HG03095 (cell line): ENCODE data around the gene STAT5B.
"Not testable (repeated sequence)": the region's sequence is repeated elsewhere in the genome, so short reads cannot be mapped to it uniquely, and the experiment has no call there.

ENCODE experiments used
- ATAC-seq: cut with Tn5 transposase; IDR thresholded peaks from one replicate; pipeline ENCODE4 v1.9.1; 2021; ENCODE audit warnings: moderate library complexity; ENCODE audit not compliant: unreplicated experiment

Gene STAT5B

DNA sequence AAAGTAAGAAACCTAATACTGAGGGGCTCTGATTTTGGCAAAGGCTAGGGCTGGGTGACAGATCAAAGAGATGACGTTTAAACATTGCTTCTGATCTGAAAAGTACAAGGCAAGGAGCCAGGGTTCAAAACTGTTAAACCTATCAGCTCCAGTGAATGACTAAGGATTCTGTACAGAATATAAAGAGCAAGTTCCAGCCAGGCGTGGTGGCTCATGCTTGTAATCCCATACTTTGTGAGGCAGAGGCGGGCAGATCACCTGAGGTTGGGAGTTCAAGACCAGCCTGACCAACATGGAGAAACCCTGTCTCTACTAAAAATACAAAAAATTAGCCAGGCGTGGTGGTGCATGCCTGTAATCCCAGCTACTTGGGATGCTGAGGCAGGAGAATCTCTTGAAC lies 35.3 kb downstream of the STAT5B start:
- not testable (repeated sequence) for ATAC-seq

DNA sequence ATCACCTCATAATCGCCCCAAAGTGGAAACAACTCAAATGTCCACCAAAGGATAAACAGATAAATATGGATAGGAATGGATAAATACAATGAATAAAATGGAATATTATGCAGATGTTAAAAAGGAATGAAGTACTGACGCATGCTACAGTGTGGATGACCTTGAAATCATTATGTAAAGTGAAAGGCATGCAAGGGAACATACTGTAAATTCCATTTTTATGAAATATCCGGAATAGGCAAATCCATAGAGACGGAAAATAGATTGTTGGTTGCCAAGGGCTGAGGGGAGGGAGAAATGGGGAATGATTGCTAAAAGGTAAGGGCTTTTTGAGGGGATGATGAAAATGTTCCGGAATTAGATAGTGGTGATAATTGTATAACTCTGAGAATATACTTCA lies 36.0 kb downstream of the STAT5B start:
- ATAC-seq: no peak

DNA sequence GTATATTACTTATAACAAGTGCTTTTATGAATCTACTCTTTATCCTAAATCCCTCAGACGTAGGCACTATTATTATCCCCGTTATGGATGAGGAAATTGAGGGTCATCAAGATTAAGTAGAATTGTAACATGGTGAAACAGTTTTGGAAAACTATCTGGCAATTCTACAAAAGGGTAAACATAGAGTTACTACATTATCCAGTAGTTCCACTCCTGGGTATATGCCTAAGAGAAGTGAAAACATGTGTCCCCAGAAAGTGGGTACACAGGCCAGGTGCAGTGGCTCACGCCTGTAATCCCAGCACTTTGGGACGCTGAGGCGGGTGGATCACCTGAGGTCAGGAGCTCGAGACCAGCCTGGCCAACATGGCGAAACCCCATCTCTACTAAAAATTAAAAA lies 36.6 kb downstream of the STAT5B start:
- not testable (repeated sequence) for ATAC-seq

DNA sequence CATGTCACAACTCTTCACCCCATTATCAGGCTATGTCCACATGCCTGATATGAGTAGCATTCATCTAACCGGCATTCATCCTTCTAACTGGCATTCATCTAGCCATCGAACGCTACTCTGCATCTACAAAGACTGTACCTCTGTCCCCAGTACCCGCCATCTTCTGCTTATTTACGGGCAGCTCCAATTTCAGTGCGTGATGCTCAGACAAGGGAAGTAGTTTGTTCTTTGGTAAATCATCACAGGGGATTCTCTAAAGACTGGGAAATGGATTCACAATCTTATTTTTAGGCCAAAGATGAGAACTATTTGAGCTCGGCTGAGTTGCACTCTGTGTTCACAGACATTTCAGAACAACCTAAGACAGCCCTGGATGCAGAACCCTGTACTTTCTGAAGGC lies 39.4 kb downstream of the STAT5B start:
- no peak for ATAC-seq

DNA sequence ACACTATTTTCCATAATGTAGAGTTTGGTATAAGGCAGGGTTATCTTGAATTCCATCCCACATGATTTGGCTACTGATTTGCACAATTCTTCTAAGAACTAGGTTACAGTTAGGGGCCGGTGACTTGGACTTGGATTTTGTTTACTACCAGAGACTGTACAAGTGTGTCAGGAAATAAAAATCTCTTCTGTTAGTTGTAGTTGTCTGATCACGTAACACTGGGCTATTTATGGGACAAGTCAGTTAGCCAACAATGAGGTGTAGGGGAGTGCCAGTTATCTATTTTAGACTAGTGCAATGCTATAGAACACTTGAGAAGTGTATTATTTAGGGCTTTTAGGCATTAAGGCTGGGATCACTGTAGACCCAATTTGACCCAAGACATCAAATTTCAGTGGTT lies 42.2 kb downstream of the STAT5B start:
- no peak for ATAC-seq

DNA sequence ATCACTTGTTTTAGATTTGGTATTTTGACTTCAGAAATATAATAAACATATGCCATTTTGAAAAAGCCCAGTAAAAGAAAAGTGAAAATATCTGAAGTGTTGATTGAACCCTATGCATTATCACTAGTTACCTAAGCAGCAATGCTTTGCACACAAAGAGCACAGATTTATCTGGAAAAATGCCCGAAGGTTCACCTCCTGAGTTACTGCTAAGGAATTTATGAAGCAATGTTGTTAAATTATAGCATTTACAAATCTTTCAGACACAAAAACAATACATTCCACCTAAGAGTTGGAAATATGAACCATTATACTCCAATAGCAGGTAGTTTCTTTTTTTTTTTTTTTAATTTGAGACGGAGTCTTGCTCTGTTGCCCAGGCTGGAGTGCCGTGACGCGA lies 43.0 kb downstream of the STAT5B start:
- ATAC-seq: no peak

DNA sequence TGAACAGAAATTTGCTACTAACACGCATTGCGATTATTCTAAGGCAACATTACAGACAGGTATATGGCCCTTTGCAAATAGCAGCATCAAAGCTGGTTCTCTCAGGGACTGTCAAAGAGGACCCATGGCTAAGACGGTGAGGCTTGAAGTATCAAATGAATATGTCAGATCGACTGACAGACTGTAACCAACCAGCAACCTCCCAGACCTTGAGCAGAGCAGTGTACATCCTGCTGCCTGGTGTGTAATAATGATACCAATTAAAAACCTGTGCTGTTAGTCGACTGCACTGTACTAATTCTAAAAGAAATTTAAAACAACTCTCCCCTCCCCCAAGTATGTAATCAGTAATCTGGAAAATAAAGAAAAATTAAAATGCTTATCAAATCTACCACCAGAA lies 46.0 kb downstream of the STAT5B start:
- no peak for ATAC-seq

DNA sequence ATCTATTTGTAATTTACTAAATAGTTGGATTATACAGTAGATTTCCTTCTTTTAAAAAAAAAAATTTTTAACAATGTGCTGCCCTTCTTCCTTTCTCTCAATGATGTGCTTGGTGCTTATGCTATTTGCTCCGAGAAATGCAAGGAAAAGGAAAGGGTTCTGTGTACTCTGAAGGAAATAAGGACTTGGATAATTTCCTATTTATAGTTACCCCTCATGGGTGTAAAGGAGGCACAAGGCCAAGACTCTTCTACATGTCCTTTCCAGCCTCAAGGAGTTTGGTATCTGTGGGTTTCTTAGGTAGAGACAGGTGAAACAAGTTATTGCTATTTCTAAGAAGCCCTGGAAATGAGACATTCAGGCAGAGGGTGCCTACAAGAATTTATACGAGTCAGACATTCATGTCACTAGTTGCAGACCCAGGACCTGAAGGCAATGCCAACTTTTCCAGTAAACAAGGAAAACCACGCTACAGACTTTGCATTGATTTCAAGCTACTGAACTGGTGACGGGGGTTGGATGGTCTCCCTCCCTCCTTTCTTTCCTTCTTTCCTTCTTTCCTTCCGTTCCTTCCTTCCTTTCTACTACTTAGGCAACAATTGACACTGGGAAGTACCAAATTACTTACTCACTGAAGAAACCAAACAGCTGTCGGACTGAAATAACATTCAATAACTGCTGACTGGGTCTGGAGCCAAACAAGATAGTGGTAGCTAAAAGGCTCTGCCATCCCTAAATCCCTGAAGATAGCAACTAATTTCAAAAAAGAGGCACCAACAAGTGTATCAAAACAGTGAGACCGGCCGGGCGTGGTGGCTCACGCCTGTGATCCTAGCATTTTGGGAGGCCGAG lies 48.1 kb downstream of the STAT5B start:
- ATAC-seq: no peak

DNA sequence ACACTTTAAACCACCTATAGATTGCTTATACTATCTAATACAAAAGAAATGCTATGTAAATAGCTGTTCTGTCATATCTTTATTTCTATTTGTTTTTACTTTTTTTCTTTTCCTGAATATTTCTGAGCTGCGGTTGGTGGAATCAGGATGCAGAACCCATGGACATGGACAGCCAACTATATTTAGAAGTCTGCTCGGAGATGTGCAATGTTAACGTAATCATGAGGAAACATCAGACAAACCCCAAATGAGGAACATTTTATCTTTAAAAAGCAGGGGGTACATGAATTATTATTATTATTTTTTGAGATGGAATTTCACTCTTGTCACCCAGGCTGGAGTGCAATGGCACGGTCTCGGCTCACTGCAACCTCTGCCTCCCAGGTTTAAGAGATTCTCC lies 50.5 kb downstream of the STAT5B start:
- no peak for ATAC-seq

DNA sequence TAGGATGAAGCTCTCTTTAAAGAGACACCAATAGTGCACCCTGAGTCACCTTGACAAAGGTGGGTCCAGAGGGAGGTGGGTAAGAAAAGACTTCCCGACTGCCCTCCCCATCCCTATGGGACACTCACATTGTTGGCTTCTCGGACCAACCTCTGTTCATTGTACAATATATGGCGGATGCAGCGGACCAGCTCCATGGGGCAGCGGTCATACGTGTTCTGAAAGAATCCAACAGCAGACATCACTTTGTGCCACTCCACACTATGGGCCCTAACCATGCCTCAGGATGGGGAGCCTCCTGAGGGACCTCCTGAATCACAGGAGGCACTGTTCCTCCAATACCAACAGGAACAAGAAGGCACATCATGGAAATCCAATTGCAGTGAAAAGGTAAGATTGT lies 51.5 kb downstream of the STAT5B start:
- no peak for ATAC-seq

DNA sequence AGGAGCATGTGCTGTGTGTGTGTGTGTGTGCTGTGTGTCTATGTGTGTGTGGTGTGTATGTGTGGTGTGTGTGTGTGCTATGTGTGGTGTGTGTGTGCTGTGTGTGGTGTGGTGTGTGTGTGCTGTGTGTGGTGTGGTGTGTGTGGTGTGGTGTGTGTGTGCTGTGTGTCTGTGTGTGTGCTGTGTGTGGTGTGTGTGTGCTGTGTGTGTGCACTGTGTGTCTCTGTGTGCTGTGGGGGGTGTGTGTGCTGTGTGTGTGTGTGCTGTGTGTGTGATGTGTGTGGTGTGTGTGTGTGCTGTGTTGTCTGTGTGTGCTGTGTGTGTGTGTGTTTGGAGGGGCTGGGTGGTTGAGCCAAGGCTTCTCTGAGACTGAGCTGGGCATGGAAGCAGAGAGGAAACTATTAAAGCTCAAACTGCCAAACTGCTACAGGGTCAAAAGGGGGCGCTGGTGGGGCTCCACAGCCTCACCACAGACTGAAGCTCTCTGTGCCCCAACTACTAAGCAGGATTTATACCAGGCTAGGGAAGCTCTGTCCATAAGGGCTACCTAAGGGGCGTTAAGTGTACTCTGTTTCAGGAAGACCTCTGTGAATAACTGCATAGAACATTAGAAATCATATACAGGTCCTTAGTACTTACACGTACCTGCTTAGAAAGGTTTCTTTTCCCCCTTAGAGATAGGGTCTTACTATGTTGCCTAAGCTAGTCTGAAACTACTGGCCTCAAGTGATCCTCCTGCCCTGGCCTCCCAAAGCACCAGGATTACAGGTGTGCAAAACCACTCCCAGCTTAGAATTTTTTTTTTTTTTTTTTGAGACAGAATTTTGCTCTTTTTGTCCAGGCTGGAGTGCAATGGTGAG lies 54.1 kb downstream of the STAT5B start:
- no peak for ATAC-seq

DNA sequence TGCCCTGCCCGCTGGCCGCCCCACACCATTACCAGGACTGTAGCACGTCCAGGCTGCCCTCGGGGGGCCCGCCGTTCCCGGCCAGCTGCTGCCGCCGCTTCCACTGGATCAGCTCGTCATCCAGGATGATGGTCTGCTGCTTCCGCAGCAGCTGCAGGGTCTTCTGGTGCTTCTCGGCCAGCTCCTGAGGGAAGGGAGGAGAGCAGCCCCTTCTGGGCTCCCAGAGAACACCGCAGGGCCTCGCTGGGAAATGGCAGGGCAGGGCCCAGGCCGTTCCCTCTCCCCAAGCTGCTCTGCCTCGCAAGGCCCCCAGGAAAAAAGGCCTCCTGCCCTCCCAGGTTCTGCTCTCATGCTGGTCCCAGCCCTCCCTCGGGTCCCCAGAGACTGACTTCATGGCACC lies 56.9 kb downstream of the STAT5B start:
- not testable (repeated sequence) for ATAC-seq

DNA sequence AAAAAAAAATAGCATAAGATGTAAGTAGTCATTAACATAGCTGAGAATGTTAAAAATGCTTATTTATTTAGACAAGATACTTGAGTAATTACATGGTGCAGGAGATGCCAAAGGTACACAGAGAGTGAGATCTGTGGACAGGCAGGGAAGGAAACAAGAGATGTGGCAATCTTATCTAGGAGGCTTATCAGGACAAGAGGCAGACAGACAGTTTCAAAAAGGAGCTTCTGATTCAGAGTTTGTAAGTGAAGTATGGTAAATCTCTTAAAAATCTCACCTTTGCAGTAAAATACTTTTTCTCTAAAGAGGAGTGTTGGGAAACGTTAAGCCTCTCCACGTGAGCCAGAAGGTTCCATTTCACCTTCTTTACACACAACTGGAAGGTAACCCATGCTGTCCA lies 62.0 kb downstream of the STAT5B start:
- ATAC-seq: no peak

DNA sequence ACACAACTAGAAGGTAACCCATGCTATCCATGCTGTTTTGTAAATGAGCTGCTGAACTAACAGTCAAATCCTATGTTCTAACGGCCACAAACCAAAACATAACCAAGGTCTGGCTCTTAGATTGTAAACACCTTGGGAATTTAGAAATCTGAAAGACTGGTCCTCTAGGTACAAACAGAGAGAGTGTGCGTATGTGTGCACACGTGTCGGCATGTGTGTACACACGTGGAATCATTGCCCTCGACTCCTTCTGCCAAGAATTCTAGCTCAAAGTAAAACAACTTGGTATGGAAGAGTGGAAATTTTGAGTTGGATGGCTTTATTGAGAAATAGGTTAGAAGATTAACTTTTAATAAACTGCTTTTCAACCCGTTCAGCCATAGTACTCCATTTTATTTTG lies 63.8 kb downstream of the STAT5B start:
- no peak for ATAC-seq

DNA sequence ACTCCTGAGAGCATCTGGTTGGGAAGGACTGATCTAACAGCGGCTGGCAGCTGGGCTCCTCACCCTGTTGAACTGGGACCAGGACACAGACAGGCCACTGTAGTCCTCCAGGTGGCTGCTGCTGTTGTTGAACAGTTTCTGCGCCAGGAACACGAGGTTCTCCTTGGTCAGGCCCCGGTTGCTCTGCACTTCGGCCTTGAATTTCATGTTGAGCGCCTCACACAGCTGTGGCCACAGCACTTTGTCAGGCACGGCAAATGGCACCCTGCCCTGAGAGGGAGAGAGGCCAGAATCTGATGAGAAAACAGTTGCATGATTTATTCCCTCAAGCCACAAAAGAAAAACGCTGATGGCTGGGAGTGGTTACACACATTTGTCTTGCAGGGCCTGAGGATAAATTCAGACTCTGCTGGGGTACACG lies 64.3 kb downstream of the STAT5B start:
- ATAC-seq: not testable (repeated sequence)

DNA sequence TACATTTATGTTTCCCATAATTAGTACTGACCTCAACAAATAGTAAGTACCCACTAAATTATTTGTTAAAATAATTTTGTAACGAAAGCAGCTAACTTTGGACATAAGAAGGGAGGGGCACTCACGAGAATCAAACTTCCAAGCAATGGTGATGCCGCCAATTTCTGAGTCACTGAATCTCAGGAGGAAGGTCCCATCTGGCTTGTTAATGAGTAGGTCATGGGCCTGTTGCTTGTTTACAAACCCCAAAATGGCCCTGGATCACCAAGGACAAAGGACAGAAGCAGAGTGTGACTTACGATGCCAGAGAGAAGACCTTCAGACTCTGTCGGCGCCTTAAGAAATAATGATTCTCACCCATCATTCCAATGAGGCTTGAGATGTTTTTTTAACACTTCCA lies 66.1 kb downstream of the STAT5B start:
- no peak for ATAC-seq

DNA sequence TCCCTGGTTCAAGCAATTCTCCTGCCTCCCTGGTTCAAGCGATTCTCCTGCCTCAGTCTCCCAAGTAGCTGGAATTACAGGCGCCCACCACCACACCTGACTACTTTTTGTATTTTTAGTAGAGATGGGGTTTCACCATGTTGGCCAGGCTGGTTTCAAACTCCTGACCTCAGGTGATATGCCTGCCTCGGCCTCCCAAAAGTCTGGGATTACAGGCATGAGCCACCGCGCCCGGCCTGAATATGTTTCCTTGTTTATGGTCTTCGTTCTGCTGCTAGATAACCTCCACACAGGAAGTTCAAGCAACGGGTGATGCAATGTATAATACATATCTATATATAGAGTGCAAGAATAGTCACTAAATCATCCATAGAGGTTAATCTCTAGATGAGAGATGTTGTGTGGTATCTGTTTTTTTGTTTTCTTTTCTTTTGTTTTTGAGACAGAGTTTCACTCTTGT lies 70.0 kb downstream of the STAT5B start:
- ATAC-seq: not testable (repeated sequence)

DNA sequence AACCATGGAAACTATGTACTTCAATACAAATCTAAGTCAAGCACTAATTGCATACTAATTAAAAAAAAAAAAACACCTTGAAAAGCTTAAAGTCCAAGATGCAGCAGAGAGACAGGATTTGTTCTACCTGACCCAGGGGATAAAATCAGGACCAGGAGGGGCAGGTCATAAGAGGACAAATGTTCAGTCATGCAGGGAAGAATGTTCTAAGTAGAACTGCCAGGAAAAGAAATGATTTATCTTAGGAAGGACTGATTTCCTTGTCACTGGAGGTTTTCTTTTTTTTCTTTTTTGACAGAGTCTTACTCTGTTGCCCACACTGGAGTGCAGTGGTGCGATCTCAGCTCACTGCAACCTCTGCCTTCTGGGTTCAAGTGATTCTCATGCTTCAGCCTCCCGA lies 72.8 kb downstream of the STAT5B start:
- ATAC-seq: no peak

DNA sequence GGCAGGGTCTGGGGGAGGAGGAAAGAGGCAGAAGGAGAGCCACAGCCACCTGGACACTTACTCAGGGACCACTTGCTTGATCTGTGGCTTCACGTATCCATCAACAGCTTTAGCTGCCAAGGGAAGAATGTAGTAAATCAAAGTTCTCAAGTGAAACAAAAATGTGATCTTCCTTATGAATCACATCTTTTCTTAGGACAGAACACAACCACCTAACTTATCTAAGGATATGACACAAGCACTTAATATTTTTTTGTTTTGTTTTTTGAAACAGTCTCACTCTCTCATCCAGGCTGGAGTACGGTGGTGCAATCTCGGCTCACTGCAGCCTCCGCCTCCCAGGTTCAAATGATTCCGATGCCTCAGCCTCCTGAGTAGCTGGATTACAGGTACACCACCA lies 73.5 kb downstream of the STAT5B start:
- no peak for ATAC-seq

DNA sequence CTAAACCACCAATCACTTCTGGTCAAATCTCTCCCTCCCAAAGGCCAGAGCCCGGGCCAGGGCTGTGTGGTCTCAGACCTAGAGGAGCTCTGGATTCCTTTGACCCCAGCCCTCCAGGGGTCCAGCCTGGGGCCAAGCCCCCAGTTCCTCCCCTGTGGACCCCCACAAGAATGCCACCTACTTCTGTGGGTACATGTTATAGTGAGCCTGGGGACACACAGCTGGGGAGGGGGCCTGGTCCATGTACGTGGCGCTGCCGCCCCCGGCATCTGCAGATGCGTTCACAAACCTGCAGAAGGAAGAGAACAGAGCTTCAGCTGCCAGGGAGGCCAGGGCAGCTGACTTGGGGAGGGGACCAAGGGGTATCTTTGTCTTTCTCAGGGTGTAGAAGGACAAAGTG lies 74.0 kb downstream of the STAT5B start:
- no peak for ATAC-seq

DNA sequence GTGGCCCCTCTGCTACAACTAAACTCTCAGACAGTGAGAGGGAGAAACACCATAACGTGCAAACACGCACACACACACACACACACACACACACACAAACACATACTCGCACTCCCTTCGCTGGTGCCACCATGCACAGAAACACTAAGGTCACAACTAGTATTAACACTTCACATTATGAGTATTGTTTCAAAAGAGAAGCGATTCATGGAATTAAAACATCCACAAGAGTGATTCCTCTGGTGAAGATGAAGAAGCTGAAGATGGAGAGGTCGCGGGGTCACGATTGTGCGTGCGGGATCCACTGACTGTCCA lies 74.8 kb downstream of the STAT5B start:
- ATAC-seq: no peak
